Transverse colon (tissue), 4 donors: Measurements from ENCODE around the gene CST4. TPM values are rescaled to one million over a fixed set of nuclear protein-coding genes. Genes with fewer than 3 reads are reported as not detected.
"Not testable (repeated sequence)": the region's sequence is repeated elsewhere in the genome, so short reads cannot be mapped to it uniquely, and the experiment has no call there.

Source experiments
- DNase-seq: peaks from one replicate; pipeline ENCODE4 v3.0.0-alpha.2; 2019
- H3K27ac ChIP-seq, 4 donors: fragments of 200-600 bp; sonication (generic); 2 replicates each; pipeline ENCODE4 v1.5.1; 2016 to 2018; ENCODE audit warnings: inconsistent platforms in 4 of 4
- H3K27me3 ChIP-seq: fragments of 200-600 bp; sonication (generic); 2 replicates; pipeline ENCODE4 v1.5.1; 2017; ENCODE audit warnings: inconsistent platforms
- H3K36me3 ChIP-seq, 4 donors: fragments of 200-600 bp; sonication (generic); 2 replicates each; pipeline ENCODE4 v1.5.1; 2017 to 2019; ENCODE audit warnings: inconsistent platforms in 4 of 4
- H3K4me1 ChIP-seq, 4 donors: fragments of 200-600 bp; sonication (generic); 2 replicates each; pipeline ENCODE4 v1.5.1; 2017 to 2020; ENCODE audit warnings: inconsistent platforms in 4 of 4
- H3K4me3 ChIP-seq, 4 donors: fragments of 200-600 bp; sonication (generic); 1 replicate in 1 of 4; 2 replicates in 3 of 4; pipeline versions ENCODE4 v1.5.1 to v1.6.1; 2017 to 2019; ENCODE audit warnings: inconsistent platforms in 4 of 4
- H3K9me3 ChIP-seq, 2 donors: fragments of 200-600 bp; sonication (generic); 2 replicates each; pipeline ENCODE4 v1.5.1; 2017 to 2019; ENCODE audit warnings: inconsistent platforms in 2 of 2
- EP300 ChIP-seq: sonication (generic); formaldehyde crosslinking; IDR thresholded peaks from one replicate; pipeline ENCODE4 v1.6.1; 2017; ENCODE audit warnings: antibody characterized with exemption, low read depth
- POLR2A ChIP-seq: fragments of 450-650 bp; IDR thresholded peaks from one replicate; pipeline ENCODE4 v1.6.1; 2016; ENCODE audit warnings: antibody characterized with exemption, mild to moderate bottlenecking, moderate library complexity
- POLR2AphosphoS5 ChIP-seq, 3 donors: sonication (generic); formaldehyde crosslinking; IDR thresholded peaks; one replicate each; pipeline ENCODE4 v1.6.1; 2016; ENCODE audit warnings: antibody characterized with exemption in 3 of 3
- WGBS, 2 donors: methylation state at CpG; one replicate each; pipeline ENCODE4 v1.1.5; 2018; ENCODE audit warnings: low coverage in 1 of 2; 5-methylcytosine and 5-hydroxymethylcytosine counted together
- in situ Hi-C, 4 donors: fragments of 200-750 bp; cut with MboI; loops; one replicate each; pipeline versions ENCODE4 v1.15.0 to v1.15.1; 2017; ENCODE audit warnings: low sequenced_read_pairs in 3 of 4, low pct_ligation_motif_present in 1 of 4, low pct_unique_long_range_greater_than_20kb in 1 of 4
- intact Hi-C: fragments of 100-400 bp; cut with DNase I; formaldehyde crosslinking; loops from one replicate; pipeline ENCODE4 v1.15.1; 2023; ENCODE audit warnings: low total_unique reads
- total RNA-seq, 4 donors: library from RNA; depleted of rRNA; stranded (reverse); fragments of >200 nt; gene quantifications; one replicate each; pipeline ENCODE4 v1.1.0, GENCODE V29; 2016
- TF ChIP-seq, protein P1 (sequence below), 5 experiments: fragments of 200-600 bp in 3 of 5; fragments of 450-650 bp in 2 of 5; sonication (generic) in 3 of 5; IDR thresholded peaks; 1 replicate in 2 of 5; 2 replicates in 3 of 5; pipeline ENCODE4 v1.5.1; 2016 to 2017; ENCODE audit warnings: antibody characterized with exemption in 5 of 5, inconsistent platforms in 3 of 5, mild to moderate bottlenecking in 2 of 5, moderate library complexity in 1 of 5

CST4 gene, protein sequence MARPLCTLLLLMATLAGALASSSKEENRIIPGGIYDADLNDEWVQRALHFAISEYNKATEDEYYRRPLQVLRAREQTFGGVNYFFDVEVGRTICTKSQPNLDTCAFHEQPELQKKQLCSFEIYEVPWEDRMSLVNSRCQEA
- total RNA-seq = not detected

DNA sequence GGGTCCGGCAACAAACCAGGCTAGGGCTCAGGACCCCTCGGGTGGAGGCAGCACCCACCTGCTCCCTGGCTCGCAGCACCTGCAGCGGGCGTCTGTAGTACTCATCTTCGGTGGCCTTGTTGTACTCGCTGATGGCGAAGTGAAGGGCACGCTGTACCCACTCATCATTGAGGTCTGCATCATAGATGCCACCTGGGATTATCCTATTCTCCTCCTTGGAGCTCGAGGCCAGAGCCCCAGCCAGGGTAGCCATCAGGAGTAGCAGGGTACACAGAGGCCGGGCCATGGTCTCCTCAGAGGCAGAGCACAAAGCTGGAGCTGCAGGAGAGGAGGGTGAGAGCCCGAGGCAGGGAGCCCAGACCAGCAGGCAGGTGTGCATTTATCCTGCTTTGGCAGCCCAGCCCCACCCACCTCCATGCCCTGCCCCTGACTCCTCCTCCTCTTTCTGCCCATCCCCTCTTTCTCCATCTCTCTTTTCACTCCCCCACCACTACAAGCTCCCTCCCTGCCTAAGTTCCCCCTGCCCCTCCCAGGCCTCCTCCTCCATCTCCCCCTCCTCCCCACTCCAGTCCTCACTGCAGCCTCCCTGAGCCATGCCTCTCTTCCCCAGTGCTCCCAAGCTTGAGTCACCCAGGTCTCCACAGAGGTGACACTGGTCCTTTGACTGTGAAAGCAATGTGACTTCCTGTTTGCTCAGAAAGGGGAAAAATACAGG is at the start of gene CST4:
Gene CST4, minus strand, starts transcription at position 355 of the 715 bp plus-strand sequence. Its CDS starts 69 bp downstream, at position 286.
- H3K4me1 ChIP-seq, H3K4me3 ChIP-seq, H3K36me3 ChIP-seq, H3K27me3 ChIP-seq, in situ Hi-C loops, intact Hi-C loops, H3K9me3 ChIP-seq, DNase-seq, H3K27ac ChIP-seq: not testable (repeated sequence)
- WGBS, 2 donors = 71% methylated on average over 12 of the region's 12 CpGs; no CpG with 5 or more reads in 1 of the 2 donors

DNA sequence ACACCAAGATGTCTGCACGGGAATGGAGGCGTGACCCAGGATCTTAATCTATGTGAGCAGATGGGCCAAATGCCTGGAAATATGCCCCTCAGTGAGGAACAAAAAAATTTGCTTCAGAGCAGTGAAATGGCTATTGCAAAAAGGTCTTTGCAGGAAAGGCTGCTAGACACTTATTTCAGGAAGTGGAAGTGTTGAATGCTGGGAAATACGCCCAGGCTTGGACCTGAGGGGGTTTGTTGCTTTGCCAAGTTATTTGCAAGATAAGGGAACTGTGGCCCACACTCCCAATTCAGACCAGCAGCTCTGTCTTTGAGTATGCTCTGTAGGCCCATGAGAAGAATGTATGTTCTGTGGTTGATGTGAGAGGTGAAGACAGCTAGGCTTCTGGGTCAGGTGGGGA is 46.6 kb upstream of the CST4 start:
- intact Hi-C loops = not testable (repeated sequence)
- 69% methylated on average over 3 of the region's 3 CpGs; no CpG with 5 or more reads in 1 of the 2 donors for WGBS, 2 donors

DNA sequence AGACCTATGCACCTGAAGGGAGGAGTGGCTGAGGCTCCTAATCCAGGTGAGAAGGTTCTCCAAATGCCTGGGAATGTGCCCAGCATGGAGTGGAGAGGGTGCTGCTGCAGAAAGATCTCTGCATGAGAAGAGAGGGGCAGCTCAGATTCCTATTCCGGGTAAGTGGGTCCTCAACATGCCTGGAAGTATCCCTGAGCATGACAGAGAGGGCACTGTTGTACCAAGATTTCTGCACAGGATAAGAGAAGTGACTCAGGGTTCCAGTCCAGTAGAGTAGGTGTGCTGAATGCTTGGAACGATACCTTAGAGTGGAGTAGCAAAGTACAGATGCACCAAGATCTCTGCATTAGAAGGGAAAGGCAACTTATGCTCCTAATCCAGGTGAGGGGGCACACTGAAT is 46.1 kb upstream of the CST4 start:
- intact Hi-C loops, H3K27ac ChIP-seq, H3K27me3 ChIP-seq, H3K36me3 ChIP-seq, H3K9me3 ChIP-seq, H3K4me1 ChIP-seq, DNase-seq, H3K4me3 ChIP-seq: not testable (repeated sequence)
- in situ Hi-C loops = loop anchor here in 2 of 4 donors (25.0 kb wide), 1 partner anchor 102 kb away; the partner anchor contains the start of gene CST2 (in 2 of the 2)
- 75 to 100% methylated on average over 2 of the region's 2 CpGs for whole genome bisulfite sequencing, 2 donors

More for the DNA sequence above, 46.6 kb upstream of the CST4 start:
- not testable (repeated sequence) for H3K27me3 ChIP-seq, H3K27ac ChIP-seq, H3K4me3 ChIP-seq, H3K36me3 ChIP-seq, DNase-seq, H3K4me1 ChIP-seq, H3K9me3 ChIP-seq
- in situ Hi-C loops = loop anchor here in 2 of 4 donors (25.0 kb wide), 1 partner anchor 102 kb away; the partner anchor contains the start of gene CST2 (in 2 of the 2)

DNA sequence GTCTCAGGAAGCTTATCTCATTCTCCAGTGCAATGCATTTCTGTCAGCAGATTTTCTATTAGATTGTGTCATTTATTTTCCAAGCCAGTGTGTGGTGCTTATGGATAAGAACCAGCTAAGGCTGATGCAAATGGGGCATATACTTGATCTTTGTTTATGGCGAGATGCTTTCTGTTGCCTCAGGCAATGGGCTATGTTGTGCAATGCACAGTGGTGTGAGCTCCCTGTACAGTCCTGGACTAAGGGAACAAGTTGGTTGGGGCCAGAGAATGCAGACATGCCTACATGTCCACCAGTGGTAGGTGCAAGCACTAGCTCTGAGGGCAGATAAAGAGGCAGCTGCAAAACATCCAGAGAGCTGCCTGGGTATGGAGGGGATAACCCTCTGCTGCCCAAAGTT is 45.6 kb upstream of the CST4 start:
- H3K36me3 ChIP-seq, H3K27me3 ChIP-seq, intact Hi-C loops, H3K4me1 ChIP-seq, H3K27ac ChIP-seq, H3K9me3 ChIP-seq, DNase-seq, H3K4me3 ChIP-seq: not testable (repeated sequence)
- in situ Hi-C loops = loop anchor here in 2 of 4 donors (25.0 kb wide), 1 partner anchor 103 kb away; the partner anchor contains the start of gene CST2 (in 2 of the 2)
- WGBS, 2 donors = 57% methylated on average over 1 of the region's 1 CpG; no CpG with 5 or more reads in 1 of the 2 donors

DNA sequence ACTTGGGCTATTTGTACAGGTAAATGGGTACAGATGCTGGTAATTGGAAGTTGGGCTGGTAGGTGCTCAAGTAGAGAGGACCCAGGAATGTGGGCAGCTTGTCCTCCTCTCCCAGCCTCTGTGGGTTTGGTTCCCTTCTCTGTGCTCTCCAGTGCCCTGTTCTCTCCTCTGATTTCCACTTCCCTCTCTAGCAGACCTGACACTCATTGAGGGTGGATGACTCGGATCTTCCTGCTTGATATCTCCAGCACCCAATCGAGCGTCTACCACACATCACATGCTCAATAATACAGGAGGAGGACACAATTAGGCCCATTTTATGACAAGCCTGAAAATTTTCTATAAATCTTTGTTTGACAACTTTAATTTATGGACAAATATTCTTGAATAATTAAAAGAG is 38.2 kb upstream of the CST4 start:
- 79 to 94% methylated on average over 3 of the region's 3 CpGs for WGBS, 2 donors
- in situ Hi-C loops = loop anchor here in 2 of 4 donors (25.0 kb wide), 1 partner anchor 110 kb away; the partner anchor contains the start of gene CST2 (in 2 of the 2)
- no peak overlapping the region for H3K4me3 ChIP-seq

DNA sequence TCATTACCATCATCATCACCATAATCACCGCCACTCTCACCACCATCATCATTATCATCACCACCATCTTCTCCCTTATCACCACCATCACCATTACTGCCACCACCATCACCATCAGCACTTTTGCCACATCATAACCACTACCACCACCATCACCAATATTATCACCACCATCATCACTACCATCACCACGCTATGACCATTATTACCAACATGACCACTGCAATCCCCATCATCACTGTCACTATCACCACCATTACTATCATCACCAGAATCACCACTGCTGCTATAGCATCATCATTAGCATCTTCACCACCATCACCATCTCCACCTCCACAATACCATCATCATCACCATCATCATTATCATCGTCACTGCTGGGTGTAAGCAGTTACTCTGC is 36.3 kb upstream of the CST4 start:
- Histone ChIP-seq H3K27me3 (no peaks in the 10 kb centered on the region), H3K36me3 (no peaks in the 10 kb centered on the region), H3K4me1 (no peaks in the 10 kb centered on the region), H3K4me3 (no peak overlapping the region), H3K9me3 (no peaks in the 10 kb centered on the region), H3K27ac (no peak overlapping the region)
- no peak for TF ChIP-seq POLR2AphosphoS5 (IDR thresholded peaks at IDR 0.05)
- TF ChIP-seq EP300 = no peak
- no peak for TF ChIP-seq POLR2A
- TF ChIP-seq, protein P1, sequence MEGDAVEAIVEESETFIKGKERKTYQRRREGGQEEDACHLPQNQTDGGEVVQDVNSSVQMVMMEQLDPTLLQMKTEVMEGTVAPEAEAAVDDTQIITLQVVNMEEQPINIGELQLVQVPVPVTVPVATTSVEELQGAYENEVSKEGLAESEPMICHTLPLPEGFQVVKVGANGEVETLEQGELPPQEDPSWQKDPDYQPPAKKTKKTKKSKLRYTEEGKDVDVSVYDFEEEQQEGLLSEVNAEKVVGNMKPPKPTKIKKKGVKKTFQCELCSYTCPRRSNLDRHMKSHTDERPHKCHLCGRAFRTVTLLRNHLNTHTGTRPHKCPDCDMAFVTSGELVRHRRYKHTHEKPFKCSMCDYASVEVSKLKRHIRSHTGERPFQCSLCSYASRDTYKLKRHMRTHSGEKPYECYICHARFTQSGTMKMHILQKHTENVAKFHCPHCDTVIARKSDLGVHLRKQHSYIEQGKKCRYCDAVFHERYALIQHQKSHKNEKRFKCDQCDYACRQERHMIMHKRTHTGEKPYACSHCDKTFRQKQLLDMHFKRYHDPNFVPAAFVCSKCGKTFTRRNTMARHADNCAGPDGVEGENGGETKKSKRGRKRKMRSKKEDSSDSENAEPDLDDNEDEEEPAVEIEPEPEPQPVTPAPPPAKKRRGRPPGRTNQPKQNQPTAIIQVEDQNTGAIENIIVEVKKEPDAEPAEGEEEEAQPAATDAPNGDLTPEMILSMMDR (IDR thresholded peaks at IDR 0.05) = no peak
- intact Hi-C loops = no loop called here
- in situ Hi-C loops = loop anchor here in 2 of 4 donors (25.0 kb wide), 1 partner anchor 112 kb away; the partner anchor contains the start of gene CST2 (in 2 of the 2)
- no peak for DNase-seq
- 83 to 95% methylated on average over 3 of the region's 3 CpGs for WGBS, 2 donors

More for the DNA sequence above, 38.2 kb upstream of the CST4 start:
- H3K4me1 ChIP-seq = no peaks in the 10 kb centered on the region
- DNase-seq = no peak
- TF ChIP-seq POLR2A = no peak
- TF ChIP-seq POLR2AphosphoS5 (IDR thresholded peaks at IDR 0.05) = no peak
- TF ChIP-seq, protein P1 (IDR thresholded peaks at IDR 0.05) = no peak
- TF ChIP-seq EP300 = no peak
- H3K27ac ChIP-seq = no peak overlapping the region
- intact Hi-C loops = no loop called here
- H3K9me3 ChIP-seq = no peaks in the 10 kb centered on the region
- H3K27me3 ChIP-seq = no peaks in the 10 kb centered on the region
- H3K36me3 ChIP-seq = no peaks in the 10 kb centered on the region
